Lung (tissue), 12 donors: Measurements from ENCODE around the gene LRCH3. TPM values are rescaled to one million over a fixed set of nuclear protein-coding genes. Genes with fewer than 3 reads are reported as not detected.

Source experiments
- ATAC-seq: fragments of 200-7000 bp; cut with Tn5 transposase; one replicate; pipeline ENCODE4 v1.9.1; 2020; ENCODE audit warnings: moderate number of reproducible peaks; ENCODE audit not compliant: insufficient read depth, low FRiP score
- DNase-seq, 3 donors: peaks; one replicate each; pipeline ENCODE4 v3.0.0-alpha.2; 2013 to 2017
- H3K27ac ChIP-seq, 2 donors: one replicate each; pipeline ENCODE4 v1.5.1; 2013; ENCODE audit warnings: mild to moderate bottlenecking in 2 of 2, moderate library complexity in 2 of 2, control low read depth in 1 of 2, inconsistent platforms in 1 of 2, low read depth in 1 of 2, low read length in 1 of 2
- H3K27me3 ChIP-seq, 3 donors: one replicate each; pipeline ENCODE4 v1.5.1; 2013; ENCODE audit warnings: low read length in 2 of 3; ENCODE audit not compliant: control insufficient read depth in 3 of 3, insufficient read depth in 3 of 3
- H3K36me3 ChIP-seq, 4 donors: one replicate each; pipeline ENCODE4 v1.5.1; 2013; ENCODE audit warnings: low read length in 4 of 4, mild to moderate bottlenecking in 1 of 4, moderate library complexity in 1 of 4; ENCODE audit not compliant: control insufficient read depth in 4 of 4, insufficient read depth in 4 of 4
- H3K4me1 ChIP-seq, 5 donors: one replicate each; pipeline ENCODE4 v1.5.1; 2013; ENCODE audit warnings: low read length in 5 of 5, mild to moderate bottlenecking in 2 of 5, moderate library complexity in 1 of 5; ENCODE audit not compliant: control insufficient read depth in 5 of 5, insufficient read depth in 5 of 5
- H3K4me3 ChIP-seq: one replicate; pipeline ENCODE4 v1.5.1; 2013; ENCODE audit warnings: mild to moderate bottlenecking, control low read depth, moderate library complexity
- H3K9ac ChIP-seq, 2 donors: one replicate each; pipeline ENCODE4 v1.5.1; 2013; ENCODE audit warnings: low read length in 2 of 2, control low read depth in 1 of 2; ENCODE audit not compliant: insufficient read depth in 1 of 2
- H3K9me3 ChIP-seq, 4 donors: one replicate each; pipeline ENCODE4 v1.5.1; 2013; ENCODE audit warnings: low read length in 3 of 4, mild to moderate bottlenecking in 1 of 4, moderate library complexity in 1 of 4; ENCODE audit not compliant: control insufficient read depth in 4 of 4, insufficient read depth in 3 of 4
- CTCF ChIP-seq: IDR thresholded peaks from 2 replicates; pipeline ENCODE4 v1.5.1; 2012; ENCODE audit warnings: mild to moderate bottlenecking; ENCODE audit errors: control extremely low read depth, extremely low read depth
- WGBS, 2 donors: extraction: QIAGEN DNeasy Blood & Tissue Kit; methylation state at CpG; one replicate each; pipeline ENCODE4 v1.1.7; 2013; 5-methylcytosine and 5-hydroxymethylcytosine counted together
- polyA plus RNA-seq, 2 donors: library from polyadenylated mRNA; stranded (reverse); fragments of 200-250 nt; gene quantifications; one replicate each; pipeline ENCODE4 v1.2.1, GENCODE V29; 2013
- total RNA-seq, 2 donors: library from RNA; depleted of rRNA in 1 of 2; stranded (reverse); fragments of >200 nt in 1 of 2; gene quantifications; one replicate each; pipeline ENCODE4 v1.2.1, GENCODE V29; 2014 to 2021
- donor health status: control.
- donor health status: control.
- donor health status: Bipolar disorder and iron deficiency.
- donor health status: healthy.
- donor health status: DM: yes; HTN: yes; CAD: no.

Gene LRCH3
- total and polyA plus RNA-seq, 4 donors = 7.7 to 228 (median 26.1) TPM

- peaks cover 12 to 27% (median 20%) of the 10 kb centered on the region in 4 donors for H3K36me3 ChIP-seq
- H3K27ac ChIP-seq = no peak overlapping the region
These were observed 86.8 kb downstream of the LRCH3 start for GRCh38 chr3:197877902-197878301.

GRCh38 chr3:197878427-197878826 is 87.4 kb downstream of the LRCH3 start:
- ATAC-seq (no peak), DNase-seq (no peak)
- WGBS, 2 donors = 33 to 71% methylated on average over 8 of the region's 8 CpGs
- Histone ChIP-seq H3K4me3 (no peak overlapping the region), H3K4me1 (no peaks in the 10 kb centered on the region), H3K36me3 (peaks cover 14 to 22% (median 17%) of the 10 kb centered on the region in 4 donors), H3K9me3 (no peaks in the 10 kb centered on the region), H3K27ac (no peak overlapping the region), H3K9ac (no peak overlapping the region), H3K27me3 (no peaks in the 10 kb centered on the region)
- TF ChIP-seq CTCF = no peak

More at GRCh38 chr3:197877902-197878301, 86.8 kb downstream of the LRCH3 start:
- H3K4me3 ChIP-seq = no peak overlapping the region
- ATAC-seq (no peak), DNase-seq (no peak)
- WGBS, 2 donors = 96 to 97% methylated on average over 4 of the region's 4 CpGs
- H3K27me3 ChIP-seq = no peaks in the 10 kb centered on the region
- TF ChIP-seq CTCF = no peak
- no peaks in the 10 kb centered on the region for H3K4me1 ChIP-seq
- no peak overlapping the region for H3K9ac ChIP-seq
- H3K9me3 ChIP-seq = peaks cover 0 to under 1% (median 0%) of the 10 kb centered on the region in 4 donors

GRCh38 chr3:197880491-197881269 is 89.6 kb downstream of the LRCH3 start:
- 76 to 87% methylated on average over 17 of the region's 17 CpGs for WGBS, 2 donors
- no peak for TF ChIP-seq CTCF
- Histone ChIP-seq H3K27me3 (no peaks in the 10 kb centered on the region), H3K27ac (no peak overlapping the region), H3K9ac (no peak overlapping the region), H3K36me3 (peaks cover 14 to 23% (median 18%) of the 10 kb centered on the region in 4 donors), H3K4me3 (no peak overlapping the region), H3K9me3 (no peaks in the 10 kb centered on the region), H3K4me1 (no peaks in the 10 kb centered on the region)
- DNase-seq = peak in 1 of 3 donors; percentile 5
- ATAC-seq = no peak
